Fibroblast of lung (primary cell): ENCODE measurements around the gene GAL.

Experiments
- EZH2 ChIP-seq: IDR thresholded peaks from 2 replicates; pipeline ENCODE4 v1.5.1; 2012; ENCODE audit warnings: low read length, control low read depth, mild to moderate bottlenecking; ENCODE audit errors: missing control alignments
- TF ChIP-seq, protein P1 (sequence below), 2 donors: IDR thresholded peaks in 1 of 2; conservative IDR thresholded peaks in 1 of 2; 1 replicate in 1 of 2; 2 replicates in 1 of 2; pipeline ENCODE4 v1.5.1; 2011 to 2012; ENCODE audit warnings: low read length in 2 of 2, control low read depth in 1 of 2, inconsistent platforms in 1 of 2, low read depth in 1 of 2, mild to moderate bottlenecking in 1 of 2

- TF ChIP-seq, protein P1, sequence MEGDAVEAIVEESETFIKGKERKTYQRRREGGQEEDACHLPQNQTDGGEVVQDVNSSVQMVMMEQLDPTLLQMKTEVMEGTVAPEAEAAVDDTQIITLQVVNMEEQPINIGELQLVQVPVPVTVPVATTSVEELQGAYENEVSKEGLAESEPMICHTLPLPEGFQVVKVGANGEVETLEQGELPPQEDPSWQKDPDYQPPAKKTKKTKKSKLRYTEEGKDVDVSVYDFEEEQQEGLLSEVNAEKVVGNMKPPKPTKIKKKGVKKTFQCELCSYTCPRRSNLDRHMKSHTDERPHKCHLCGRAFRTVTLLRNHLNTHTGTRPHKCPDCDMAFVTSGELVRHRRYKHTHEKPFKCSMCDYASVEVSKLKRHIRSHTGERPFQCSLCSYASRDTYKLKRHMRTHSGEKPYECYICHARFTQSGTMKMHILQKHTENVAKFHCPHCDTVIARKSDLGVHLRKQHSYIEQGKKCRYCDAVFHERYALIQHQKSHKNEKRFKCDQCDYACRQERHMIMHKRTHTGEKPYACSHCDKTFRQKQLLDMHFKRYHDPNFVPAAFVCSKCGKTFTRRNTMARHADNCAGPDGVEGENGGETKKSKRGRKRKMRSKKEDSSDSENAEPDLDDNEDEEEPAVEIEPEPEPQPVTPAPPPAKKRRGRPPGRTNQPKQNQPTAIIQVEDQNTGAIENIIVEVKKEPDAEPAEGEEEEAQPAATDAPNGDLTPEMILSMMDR (conservative IDR thresholded peaks at IDR 0.05 in 1 of 2, IDR thresholded peaks at IDR 0.05 in 1 of 2; ENCODE audit: low read depth in 1 of 2, low read length in 2 of 2), result no peak
- no peak for TF ChIP-seq EZH2
Measured at GRCh38 chr11:68686486-68686885, 2.1 kb downstream of the GAL start.
